K562 (cell line): ENCODE data around the gene ANXA3. TPM values are rescaled to one million over a fixed set of nuclear protein-coding genes. Genes with fewer than 3 reads are reported as not detected.

Experiments used
- ARID1B ChIP-seq: fragments of 450-650 bp; IDR thresholded peaks from 2 replicates; pipeline ENCODE4 v1.6.1; 2016; ENCODE audit warnings: antibody characterized with exemption, mild to moderate bottlenecking, inconsistent platforms
- CBFA2T3 ChIP-seq: fragments of 450-650 bp; IDR thresholded peaks from 2 replicates; pipeline ENCODE4 v1.6.1; 2017
- ETV1 ChIP-seq: fragments of 450-650 bp; conservative IDR thresholded peaks from 2 replicates; pipeline ENCODE4 v1.6.1; 2016; ENCODE audit warnings: missing genetic modification characterization, control low read depth, low read depth, missing compliant biosample characterization
- ETV6 ChIP-seq, 3 experiments: fragments of 150-350 bp in 1 of 3; sonication (generic) in 1 of 3; formaldehyde crosslinking in 1 of 3; IDR thresholded peaks; 2 replicates each; pipeline versions ENCODE4 v1.6.1 to v1.8.0; 2014 to 2022; ENCODE audit warnings: borderline replicate concordance in 2 of 3, low read depth in 2 of 3, antibody characterized with exemption in 1 of 3, low read length in 1 of 3, mild to moderate bottlenecking in 1 of 3, missing genetic modification reagents in 1 of 3
- FOXJ3 ChIP-seq: sonication (generic); formaldehyde crosslinking; IDR thresholded peaks from 2 replicates; pipeline ENCODE4 v1.4.0; 2020; ENCODE audit warnings: mild to moderate bottlenecking, missing genetic modification reagents
- HDAC1 ChIP-seq, 2 experiments: fragments of 450-650 bp; IDR thresholded peaks; 2 replicates each; pipeline ENCODE4 v1.6.1; 2016 to 2017; ENCODE audit warnings: inconsistent platforms in 1 of 2, mild to moderate bottlenecking in 1 of 2, moderate library complexity in 1 of 2
- HDAC2 ChIP-seq: fragments of 450-650 bp; IDR thresholded peaks from 2 replicates; pipeline ENCODE4 v1.6.1; 2016; ENCODE audit warnings: mild to moderate bottlenecking
- HLTF ChIP-seq: fragments of 450-650 bp; IDR thresholded peaks from 2 replicates; pipeline ENCODE4 v1.6.1; 2016
- HNRNPK ChIP-seq: fragments of 200-400 bp; formaldehyde crosslinking; IDR thresholded peaks from one replicate; pipeline ENCODE4 v1.6.1; 2018; ENCODE audit warnings: mild to moderate bottlenecking, low read depth, low read length; ENCODE audit not compliant: poor library complexity, severe bottlenecking
- JUN ChIP-seq, 2 experiments: sonication (generic) in 1 of 2; formaldehyde crosslinking in 1 of 2; IDR thresholded peaks; 2 replicates each; pipeline versions ENCODE4 v1.6.1 to v1.8.0; 2012 to 2022; ENCODE audit warnings: borderline replicate concordance in 2 of 2, mild to moderate bottlenecking in 2 of 2, improper control_type of control experiment in 1 of 2, low read depth in 1 of 2, low read length in 1 of 2, missing genetic modification reagents in 1 of 2
- LCOR ChIP-seq: sonication (generic); formaldehyde crosslinking; IDR thresholded peaks from 2 replicates; pipeline ENCODE4 v1.8.0; 2022; ENCODE audit warnings: mild to moderate bottlenecking, missing genetic modification reagents
- MBD2 ChIP-seq: sonication (generic); IDR thresholded peaks from 2 replicates; pipeline ENCODE4 v1.6.1; 2016; ENCODE audit warnings: low read depth, borderline replicate concordance
- NFE2 ChIP-seq: IDR thresholded peaks from 2 replicates; pipeline ENCODE4 v1.6.1; 2014; ENCODE audit warnings: antibody characterized with exemption, low read depth
- PCBP2 ChIP-seq: fragments of 200-400 bp; formaldehyde crosslinking; IDR thresholded peaks from 2 replicates; pipeline ENCODE4 v1.6.1; 2018; ENCODE audit warnings: low read length, low read depth, mild to moderate bottlenecking, moderate library complexity; ENCODE audit not compliant: poor library complexity, severe bottlenecking
- PHTF2 ChIP-seq: fragments of 250-450 bp; sonication (Bioruptor Pico); IDR thresholded peaks from 2 replicates; pipeline ENCODE4 v1.5.0; 2021; ENCODE audit warnings: mild to moderate bottlenecking
- RNF2 ChIP-seq: sonication (generic); IDR thresholded peaks from 2 replicates; pipeline ENCODE4 v1.6.1; 2016
- SETDB1 ChIP-seq: IDR thresholded peaks from one replicate; pipeline ENCODE4 v1.6.1; 2012; ENCODE audit warnings: low read length, control low read depth, inconsistent platforms
- SREBF1 ChIP-seq: fragments of 150-350 bp; IDR thresholded peaks from 2 replicates; pipeline ENCODE4 v1.6.1; 2014; ENCODE audit warnings: antibody characterized with exemption, low read depth, low read length, borderline replicate concordance
- TARDBP ChIP-seq: fragments of 450-650 bp; IDR thresholded peaks from 2 replicates; pipeline ENCODE4 v1.6.1; 2016
- ZNF140 ChIP-seq: fragments of 250-450 bp; sonication (Bioruptor Pico); IDR thresholded peaks from 2 replicates; pipeline ENCODE4 v1.8.0; 2021; ENCODE audit warnings: moderate library complexity, mild to moderate bottlenecking, inconsistent platforms
- ZNF707 ChIP-seq: fragments of 250-450 bp; sonication (Bioruptor Pico); conservative IDR thresholded peaks from 2 replicates; pipeline ENCODE4 v1.8.0; 2022; ENCODE audit warnings: inconsistent platforms, mild to moderate bottlenecking, moderate library complexity
- ZSCAN29 ChIP-seq: fragments of 450-650 bp; IDR thresholded peaks from 2 replicates; pipeline ENCODE4 v1.6.1; 2017
- polyA plus RNA-seq, 8 experiments: library from polyadenylated mRNA; depleted of rRNA in 4 of 8; stranded (reverse) in 5 of 8; unstranded in 3 of 8; fragments of >200 nt; fragmentation: Nextera tagmentation in 2 of 8; fragmentation: Illumina TruSeq in 1 of 8; extraction: Ambion mirVana in 2 of 8; extraction: Trizol in 1 of 8; gene quantifications; 2 replicates each; pipeline versions ENCODE4 v1.2.1 to v1.2.3, GENCODE V29; 2011 to 2014; ENCODE audit warnings: inconsistent platforms in 1 of 8, missing spikeins in 1 of 8
- total RNA-seq, 7 experiments: library from RNA; depleted of rRNA in 6 of 7; stranded (reverse); fragments of >200 nt in 6 of 7; fragmentation: Illumina TruSeq in 2 of 7; extraction: Trizol in 2 of 7; gene quantifications; 2 replicates each; pipeline versions ENCODE4 v1.2.1 to v1.2.3, GENCODE V29; 2011 to 2021; ENCODE audit warnings: low replicate concordance in 1 of 7
- TF ChIP-seq, protein P1 (sequence below): fragments of 200-800 bp; sonication (Bioruptor generic); IDR thresholded peaks from 2 replicates; pipeline ENCODE4 v1.6.1; 2017; ENCODE audit warnings: missing genetic modification characterization, missing compliant biosample characterization
- TF ChIP-seq, protein P2 (sequence below): fragments of 250-450 bp; sonication (Bioruptor Pico); IDR thresholded peaks from 2 replicates; pipeline ENCODE4 v1.4.0; 2020; ENCODE audit warnings: mild to moderate bottlenecking, moderate library complexity, borderline replicate concordance
- TF ChIP-seq, protein P3 (sequence below): fragments of 450-650 bp; IDR thresholded peaks from 2 replicates; pipeline ENCODE4 v1.6.1; 2016; ENCODE audit warnings: missing biosample characterization, missing genetic modification characterization

Gene ANXA3
- total and polyA plus RNA-seq, 9 of the 15 experiments (the other 6 are each of a cell fraction or from before 2014, with no cell fraction given): 6.3 to 15.5 (median 9.8) TPM

DNA sequence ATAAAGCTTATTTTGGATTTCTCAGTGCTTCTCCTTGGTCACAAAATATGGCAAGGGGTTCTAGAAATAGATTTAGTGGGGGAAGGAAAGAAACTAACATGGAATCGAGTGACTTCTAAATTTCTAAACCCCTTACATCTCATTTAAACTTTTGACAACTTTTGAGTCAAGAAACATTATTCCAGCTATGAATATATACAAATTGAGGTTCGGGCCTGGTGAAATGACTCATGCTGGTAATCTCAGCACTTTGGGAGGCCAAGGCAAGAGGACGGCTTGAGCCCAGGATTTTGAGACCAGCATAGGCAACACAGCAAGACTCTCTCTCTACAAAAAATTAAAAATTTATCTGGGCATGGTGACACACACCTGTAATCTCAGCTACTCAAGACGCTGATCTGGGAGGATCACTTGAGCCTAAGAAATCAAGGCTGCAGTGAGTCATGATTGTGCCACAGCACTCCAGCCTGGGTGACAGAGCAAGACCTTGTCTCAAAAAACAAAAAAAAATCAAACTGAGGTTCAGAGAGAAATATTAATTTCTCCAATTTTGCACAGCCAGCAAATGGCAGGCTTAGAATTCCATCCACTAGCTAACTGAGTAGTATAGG lies 99.8 kb downstream of the ANXA3 start (continued):
- TF ChIP-seq, protein P1, sequence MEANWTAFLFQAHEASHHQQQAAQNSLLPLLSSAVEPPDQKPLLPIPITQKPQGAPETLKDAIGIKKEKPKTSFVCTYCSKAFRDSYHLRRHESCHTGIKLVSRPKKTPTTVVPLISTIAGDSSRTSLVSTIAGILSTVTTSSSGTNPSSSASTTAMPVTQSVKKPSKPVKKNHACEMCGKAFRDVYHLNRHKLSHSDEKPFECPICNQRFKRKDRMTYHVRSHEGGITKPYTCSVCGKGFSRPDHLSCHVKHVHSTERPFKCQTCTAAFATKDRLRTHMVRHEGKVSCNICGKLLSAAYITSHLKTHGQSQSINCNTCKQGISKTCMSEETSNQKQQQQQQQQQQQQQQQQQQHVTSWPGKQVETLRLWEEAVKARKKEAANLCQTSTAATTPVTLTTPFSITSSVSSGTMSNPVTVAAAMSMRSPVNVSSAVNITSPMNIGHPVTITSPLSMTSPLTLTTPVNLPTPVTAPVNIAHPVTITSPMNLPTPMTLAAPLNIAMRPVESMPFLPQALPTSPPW (CRISPR knock-in tag): no peak
- TF ChIP-seq ZNF140 (CRISPR knock-in tag) (no peak), TARDBP (no peak), HLTF (no peak), NFE2 (0 out of 2 replicates have a peak, but pooled peaks have one; percentile 13), SREBF1 (no peak), ARID1B (peak; percentile 17; the same call in 1 of the 2 replicates), HNRNPK (no peak), ZSCAN29 (no peak), PHTF2 (CRISPR knock-in tag) (no peak), PCBP2 (no peak), SETDB1 (no peak), HDAC1 (IDR thresholded peaks at IDR 0.05) (peak in 1 of 2 experiments; percentile 76; a peak in 2 of 4 replicates), FOXJ3 (CRISPR knock-in tag) (no peak), HDAC2 (peak; percentile 85; the same call in 1 of the 2 replicates), CBFA2T3 (peak; percentile 56; the same call in 1 of the 2 replicates), ZNF707 (no peak), ETV6 (IDR thresholded peaks at IDR 0.05; ENCODE audit: borderline replicate concordance in 1 of 2, low read depth in 2 of 2, low read length in 1 of 2) (no peak), ETV6 (CRISPR knock-in tag; IDR thresholded peaks at IDR 0.05; ENCODE audit: borderline replicate concordance) (no peak), JUN (IDR thresholded peaks at IDR 0.05; ENCODE audit: borderline replicate concordance, low read depth, low read length) (peak; percentile 45; the same call in 1 of the 2 replicates), JUN (CRISPR knock-in tag; IDR thresholded peaks at IDR 0.05; ENCODE audit: borderline replicate concordance) (no peak), MBD2 (no peak), LCOR (CRISPR knock-in tag) (no peak), ETV1 (tag) (no peak), RNF2 (no peak)
- TF ChIP-seq, protein P2, sequence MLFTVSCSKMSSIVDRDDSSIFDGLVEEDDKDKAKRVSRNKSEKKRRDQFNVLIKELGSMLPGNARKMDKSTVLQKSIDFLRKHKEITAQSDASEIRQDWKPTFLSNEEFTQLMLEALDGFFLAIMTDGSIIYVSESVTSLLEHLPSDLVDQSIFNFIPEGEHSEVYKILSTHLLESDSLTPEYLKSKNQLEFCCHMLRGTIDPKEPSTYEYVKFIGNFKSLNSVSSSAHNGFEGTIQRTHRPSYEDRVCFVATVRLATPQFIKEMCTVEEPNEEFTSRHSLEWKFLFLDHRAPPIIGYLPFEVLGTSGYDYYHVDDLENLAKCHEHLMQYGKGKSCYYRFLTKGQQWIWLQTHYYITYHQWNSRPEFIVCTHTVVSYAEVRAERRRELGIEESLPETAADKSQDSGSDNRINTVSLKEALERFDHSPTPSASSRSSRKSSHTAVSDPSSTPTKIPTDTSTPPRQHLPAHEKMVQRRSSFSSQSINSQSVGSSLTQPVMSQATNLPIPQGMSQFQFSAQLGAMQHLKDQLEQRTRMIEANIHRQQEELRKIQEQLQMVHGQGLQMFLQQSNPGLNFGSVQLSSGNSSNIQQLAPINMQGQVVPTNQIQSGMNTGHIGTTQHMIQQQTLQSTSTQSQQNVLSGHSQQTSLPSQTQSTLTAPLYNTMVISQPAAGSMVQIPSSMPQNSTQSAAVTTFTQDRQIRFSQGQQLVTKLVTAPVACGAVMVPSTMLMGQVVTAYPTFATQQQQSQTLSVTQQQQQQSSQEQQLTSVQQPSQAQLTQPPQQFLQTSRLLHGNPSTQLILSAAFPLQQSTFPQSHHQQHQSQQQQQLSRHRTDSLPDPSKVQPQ (CRISPR knock-in tag): no peak
- TF ChIP-seq, protein P3, sequence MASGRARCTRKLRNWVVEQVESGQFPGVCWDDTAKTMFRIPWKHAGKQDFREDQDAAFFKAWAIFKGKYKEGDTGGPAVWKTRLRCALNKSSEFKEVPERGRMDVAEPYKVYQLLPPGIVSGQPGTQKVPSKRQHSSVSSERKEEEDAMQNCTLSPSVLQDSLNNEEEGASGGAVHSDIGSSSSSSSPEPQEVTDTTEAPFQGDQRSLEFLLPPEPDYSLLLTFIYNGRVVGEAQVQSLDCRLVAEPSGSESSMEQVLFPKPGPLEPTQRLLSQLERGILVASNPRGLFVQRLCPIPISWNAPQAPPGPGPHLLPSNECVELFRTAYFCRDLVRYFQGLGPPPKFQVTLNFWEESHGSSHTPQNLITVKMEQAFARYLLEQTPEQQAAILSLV (tag): no peak
